ENCODE measurements around the gene GRB2. TPM values are rescaled to one million over a fixed set of nuclear protein-coding genes. Genes with fewer than 3 reads are reported as not detected.
"Not testable (repeated sequence)": the region's sequence is repeated elsewhere in the genome, so short reads cannot be mapped to it uniquely, and the experiment has no call there.

Gene GRB2
- total and polyA plus RNA-seq, 3 donors from 2014 or later: 54.6 to 78.9 (median 61.8) TPM

DNA sequence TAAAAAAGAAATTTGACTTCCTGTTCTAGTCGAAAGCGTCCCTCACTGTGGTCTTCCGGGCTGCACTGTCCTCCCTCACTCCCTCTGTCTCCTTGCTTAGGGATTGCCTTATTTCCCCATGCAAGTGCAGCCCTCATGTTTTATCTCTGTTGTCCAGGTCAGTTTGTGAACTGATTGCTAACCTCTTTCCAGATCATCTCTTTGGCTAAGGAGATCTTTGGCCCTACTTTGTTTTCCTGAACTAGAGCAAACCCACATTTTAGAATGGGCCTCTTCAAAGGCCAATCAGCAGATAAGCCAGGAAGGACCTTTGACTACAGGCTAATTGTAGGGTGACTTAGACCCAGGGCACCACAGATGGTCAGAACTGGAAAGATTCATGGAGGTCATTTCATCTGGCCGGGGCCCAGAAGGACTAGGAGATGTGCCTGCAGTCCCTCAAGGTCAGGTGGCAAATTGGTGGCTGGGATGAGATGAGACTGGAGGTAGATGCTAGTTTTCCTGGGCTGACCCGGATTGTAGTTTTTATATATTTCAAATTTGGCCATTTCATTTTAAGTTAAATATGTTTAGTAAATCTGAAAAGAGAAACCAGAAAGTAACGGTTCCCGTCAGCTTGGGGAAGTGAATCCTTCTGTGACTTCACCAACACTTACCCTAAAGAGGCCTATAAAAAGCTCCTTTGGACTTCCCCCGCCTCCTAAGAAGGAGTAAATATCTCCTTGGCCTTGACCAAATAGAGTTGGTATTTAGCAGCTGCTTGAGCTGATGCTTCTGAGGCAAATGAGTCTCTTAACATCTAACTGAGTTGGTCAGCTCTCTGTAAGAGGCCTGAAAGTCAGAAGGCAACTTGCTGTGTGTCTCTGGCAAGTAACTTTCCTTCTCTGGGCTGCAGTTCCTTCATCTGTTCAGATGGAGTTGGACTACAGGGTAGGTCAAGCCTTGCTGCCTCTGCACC is 110.0 kb downstream of the GRB2 start:
- H3K9me3 ChIP-seq: no peaks in the 10 kb centered on the region
- DNase-seq: no peak
- no peak overlapping the region for H3K4me3 ChIP-seq
- peaks cover 8% of the 10 kb centered on the region for H3K4me1 ChIP-seq
- H3K27me3 ChIP-seq: no peaks in the 10 kb centered on the region
- peak overlapping the region in 1 of 2 donors; percentile 60 for H3K27ac ChIP-seq
- no peaks in the 10 kb centered on the region for H3K36me3 ChIP-seq (ENCODE audit: low read depth, missing control alignments)
- WGBS, 2 donors: 64 to 73% methylated on average over 8 of the region's 8 CpGs
- TF ChIP-seq, protein P1, sequence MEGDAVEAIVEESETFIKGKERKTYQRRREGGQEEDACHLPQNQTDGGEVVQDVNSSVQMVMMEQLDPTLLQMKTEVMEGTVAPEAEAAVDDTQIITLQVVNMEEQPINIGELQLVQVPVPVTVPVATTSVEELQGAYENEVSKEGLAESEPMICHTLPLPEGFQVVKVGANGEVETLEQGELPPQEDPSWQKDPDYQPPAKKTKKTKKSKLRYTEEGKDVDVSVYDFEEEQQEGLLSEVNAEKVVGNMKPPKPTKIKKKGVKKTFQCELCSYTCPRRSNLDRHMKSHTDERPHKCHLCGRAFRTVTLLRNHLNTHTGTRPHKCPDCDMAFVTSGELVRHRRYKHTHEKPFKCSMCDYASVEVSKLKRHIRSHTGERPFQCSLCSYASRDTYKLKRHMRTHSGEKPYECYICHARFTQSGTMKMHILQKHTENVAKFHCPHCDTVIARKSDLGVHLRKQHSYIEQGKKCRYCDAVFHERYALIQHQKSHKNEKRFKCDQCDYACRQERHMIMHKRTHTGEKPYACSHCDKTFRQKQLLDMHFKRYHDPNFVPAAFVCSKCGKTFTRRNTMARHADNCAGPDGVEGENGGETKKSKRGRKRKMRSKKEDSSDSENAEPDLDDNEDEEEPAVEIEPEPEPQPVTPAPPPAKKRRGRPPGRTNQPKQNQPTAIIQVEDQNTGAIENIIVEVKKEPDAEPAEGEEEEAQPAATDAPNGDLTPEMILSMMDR (IDR thresholded peaks at IDR 0.05): no peak
- no peak for TF ChIP-seq POLR2A (IDR thresholded peaks at IDR 0.05)
- intact Hi-C loops (cut with DNase I; ENCODE audit: low total_unique reads): no loop called here

DNA sequence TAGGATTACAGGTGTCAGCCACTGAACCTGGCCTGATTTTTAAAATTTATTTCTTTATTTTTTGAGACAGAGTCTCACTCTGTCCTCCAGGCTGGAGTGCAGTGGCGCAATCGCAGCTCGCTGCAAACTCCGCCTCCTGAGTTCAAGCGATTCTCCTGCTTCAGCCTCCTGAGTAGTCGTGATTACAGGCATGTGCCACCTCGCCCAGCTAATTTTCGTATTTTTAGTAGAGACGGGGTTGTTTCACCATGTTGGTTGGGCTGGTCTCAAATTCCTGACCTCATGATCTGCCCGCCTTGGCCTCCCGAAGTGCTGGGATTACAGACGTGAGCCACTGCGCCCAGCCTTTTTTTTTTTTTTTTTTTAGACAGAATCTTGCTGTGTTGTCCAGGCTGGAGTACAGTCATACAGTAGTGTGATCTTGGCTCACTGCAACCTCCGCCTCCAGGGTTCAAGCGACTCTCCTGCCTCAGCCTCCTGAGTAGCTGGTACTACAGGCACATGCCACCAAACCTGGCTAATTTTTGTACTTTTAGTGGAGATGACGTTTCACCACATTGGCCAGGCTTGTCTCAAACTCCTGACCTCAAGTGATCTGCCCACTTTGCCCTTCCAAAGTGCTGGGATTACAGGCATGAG is 112.5 kb downstream of the GRB2 start:
- H3K4me3 ChIP-seq; H3K27me3 ChIP-seq; intact Hi-C loops (cut with DNase I; ENCODE audit: low total_unique reads); DNase-seq; H3K36me3 ChIP-seq (ENCODE audit: low read depth, missing control alignments); H3K4me1 ChIP-seq; H3K9me3 ChIP-seq; H3K27ac ChIP-seq: not testable (repeated sequence)
- 75 to 87% methylated on average over 16 of the region's 16 CpGs for WGBS, 2 donors

DNA sequence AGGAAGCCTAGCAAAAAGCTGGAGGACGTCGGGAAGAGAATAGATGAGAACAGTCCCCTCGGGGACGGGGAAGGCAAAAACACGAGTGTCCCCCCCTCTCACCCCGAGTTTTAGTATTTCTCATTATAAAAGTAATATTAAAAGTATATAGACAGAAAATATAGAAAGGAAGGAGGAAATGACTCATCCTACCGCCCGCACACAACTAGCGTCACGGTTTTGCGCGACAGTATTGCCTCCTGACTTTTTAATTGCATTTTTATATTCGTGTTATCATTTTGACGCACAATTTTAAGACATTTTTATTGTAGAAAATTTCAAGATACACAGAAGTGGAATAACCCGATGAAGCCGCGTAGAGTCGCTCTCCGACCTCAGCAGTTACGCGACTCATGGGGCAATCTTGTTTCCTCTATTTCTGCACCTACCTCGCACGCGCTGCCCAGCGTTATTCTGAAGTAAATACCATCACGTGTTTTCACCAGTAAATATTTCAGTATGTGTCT is 115.6 kb downstream of the GRB2 start:
- no peaks in the 10 kb centered on the region for H3K9me3 ChIP-seq
- H3K27ac ChIP-seq: peak overlapping the region; percentile 89 to 96
- no peaks in the 10 kb centered on the region for H3K27me3 ChIP-seq
- 2 to 6% methylated on average over 26 of the region's 26 CpGs for WGBS, 2 donors
- peak; percentile 75 for DNase-seq
- H3K4me3 ChIP-seq: peak overlapping the region; percentile 79 to 80
- H3K36me3 ChIP-seq (ENCODE audit: low read depth, missing control alignments): no peaks in the 10 kb centered on the region
- no peaks in the 10 kb centered on the region for H3K4me1 ChIP-seq
- intact Hi-C loops (cut with DNase I; ENCODE audit: low total_unique reads): no loop called here
- TF ChIP-seq, protein P1 (IDR thresholded peaks at IDR 0.05): no peak
- no peak for TF ChIP-seq POLR2A (IDR thresholded peaks at IDR 0.05)

DNA sequence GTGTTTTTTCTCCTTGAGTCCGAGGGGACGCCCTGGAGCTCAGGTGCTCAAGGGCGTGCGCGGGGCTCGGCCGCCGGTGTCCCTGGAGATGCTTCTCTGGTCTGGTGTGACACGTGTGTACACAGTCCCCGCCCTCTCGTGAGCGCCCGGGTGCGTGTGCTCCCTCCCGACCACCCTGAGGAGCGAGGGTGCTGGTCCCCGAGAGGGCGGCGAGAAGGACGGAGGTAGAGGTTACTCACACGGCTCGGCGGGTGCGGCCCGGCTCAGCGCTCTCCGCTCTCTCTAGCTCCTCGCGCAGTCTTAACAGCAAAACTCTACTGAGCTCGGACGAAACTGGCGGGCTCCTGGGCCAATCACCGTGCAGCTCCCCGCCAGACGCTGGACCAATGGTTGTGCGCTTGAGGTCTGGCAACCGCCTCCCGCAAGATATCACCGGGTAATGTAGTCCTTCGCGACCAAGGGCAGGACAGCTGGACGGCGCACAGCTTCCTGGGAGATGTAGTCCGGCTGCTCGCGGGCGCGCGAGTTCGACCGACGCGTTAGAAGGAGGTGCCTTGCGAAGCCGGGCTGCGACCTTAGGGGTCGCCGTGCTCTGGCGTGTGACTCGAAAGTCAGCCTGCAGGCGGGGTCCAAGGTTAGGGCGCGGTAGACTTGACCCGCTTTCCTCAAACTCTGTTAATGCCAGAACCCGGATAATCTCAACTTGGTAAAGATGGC is 116.2 kb downstream of the GRB2 start, which contains the start of gene SLC25A19:
Gene SLC25A19, minus strand, starts transcription at position 319 of the 717 bp plus-strand sequence. CDS start 2,669 bp downstream, outside the sequence.
- WGBS, 2 donors: 0% methylated on average over 23 to 62 of the region's 65 CpGs
- TF ChIP-seq, protein P1 (IDR thresholded peaks at IDR 0.05): peak in 1 of 3 experiments; percentile 25
- TF ChIP-seq POLR2A (IDR thresholded peaks at IDR 0.05): peak; percentile 79
- H3K27ac ChIP-seq: peak within 1 kb of the TSS; percentile 89 to 96

More for the DNA sequence above, 116.2 kb downstream of the GRB2 start, which contains the start of gene SLC25A19:
- Histone ChIP-seq H3K4me1 (no peaks in the 10 kb centered on the region), H3K4me3 (peak within 1 kb of the TSS; percentile 79 to 80), H3K27me3 (no peaks in the 10 kb centered on the region), H3K36me3 (ENCODE audit: low read depth, missing control alignments) (no peaks in the 10 kb centered on the region), H3K9me3 (no peaks in the 10 kb centered on the region)
- DNase-seq: peak; percentile 100
- intact Hi-C loops (cut with DNase I; ENCODE audit: low total_unique reads): no loop called here
